Esophagus muscularis mucosa (tissue), 4 donors: ENCODE measurements around the gene CIC. TPM values are rescaled to one million over a fixed set of nuclear protein-coding genes. Genes with fewer than 3 reads are reported as not detected.

Experiments
- DNase-seq: peaks from one replicate; pipeline ENCODE4 v3.0.0-alpha.2; 2017; ENCODE audit errors: extremely low spot score
- H3K27ac ChIP-seq, 4 donors: fragments of 200-600 bp; sonication (generic); replicated peaks in 1 of 4; 1 replicate in 3 of 4; 2 replicates in 1 of 4; pipeline ENCODE4 v1.5.1; 2016 to 2019; ENCODE audit warnings: mild to moderate bottlenecking in 1 of 4
- H3K27me3 ChIP-seq, 4 donors: fragments of 200-600 bp; sonication (generic); one replicate each; pipeline versions ENCODE4 v1.5.1 to v1.6.0; 2016 to 2019
- H3K36me3 ChIP-seq, 4 donors: fragments of 200-600 bp; sonication (generic); one replicate each; pipeline ENCODE4 v1.5.1; 2016 to 2019
- H3K4me1 ChIP-seq, 4 donors: fragments of 200-600 bp; sonication (generic); one replicate each; pipeline ENCODE4 v1.5.1; 2016 to 2019
- H3K4me3 ChIP-seq, 4 donors: fragments of 200-600 bp; sonication (generic); 1 replicate in 2 of 4; 2 replicates in 2 of 4; pipeline ENCODE4 v1.5.1; 2016 to 2019; ENCODE audit warnings: mild to moderate bottlenecking in 4 of 4, moderate library complexity in 1 of 4
- H3K9me3 ChIP-seq, 4 donors: fragments of 200-600 bp; sonication (generic); 1 replicate in 3 of 4; 2 replicates in 1 of 4; pipeline ENCODE4 v1.5.1; 2016 to 2019
- CTCF ChIP-seq, 3 experiments: fragments of 200-600 bp in 2 of 3; fragments of 450-650 bp in 1 of 3; sonication (generic) in 2 of 3; IDR thresholded peaks; one replicate each; pipeline ENCODE4 v1.5.1; 2017 to 2019; ENCODE audit warnings: antibody characterized with exemption in 3 of 3, mild to moderate bottlenecking in 2 of 3, moderate library complexity in 1 of 3
- EP300 ChIP-seq: sonication (generic); formaldehyde crosslinking; IDR thresholded peaks from one replicate; pipeline ENCODE4 v1.6.1; 2017; ENCODE audit warnings: antibody characterized with exemption
- POLR2A ChIP-seq: fragments of 450-650 bp; IDR thresholded peaks from one replicate; pipeline ENCODE4 v1.6.1; 2017; ENCODE audit warnings: antibody characterized with exemption, moderate library complexity, mild to moderate bottlenecking, low read depth
- POLR2AphosphoS5 ChIP-seq, 2 donors: sonication (generic); formaldehyde crosslinking; IDR thresholded peaks; one replicate each; pipeline ENCODE4 v1.6.1; 2017; ENCODE audit warnings: antibody characterized with exemption in 2 of 2
- WGBS: methylation state at CpG from one replicate; pipeline ENCODE4 v1.1.5; 2018; 5-methylcytosine and 5-hydroxymethylcytosine counted together
- intact Hi-C: fragments of 100-400 bp; cut with DNase I; formaldehyde crosslinking; loops from one replicate; pipeline ENCODE4 v1.15.1; 2023
- total RNA-seq, 4 donors: library from RNA; depleted of rRNA; stranded (reverse); fragments of >200 nt; gene quantifications; one replicate each; pipeline versions ENCODE4 v1.1.0 to v1.2.1, GENCODE V29; 2016

CIC gene
- total RNA-seq, 4 donors from 2014 or later: 37.8 to 74.2 (median 56.3) TPM

GRCh38 chr19:42287827-42288107 is 18.7 kb downstream of the CIC start:
- peaks cover 32 to 49% (median 38%) of the 10 kb centered on the region in 4 donors for H3K4me1 ChIP-seq
- intact Hi-C loops: no loop called here
- H3K9me3 ChIP-seq: no peaks in the 10 kb centered on the region
- WGBS: 83% methylated on average over 10 of the region's 10 CpGs
- H3K4me3 ChIP-seq: no peak overlapping the region
- H3K36me3 ChIP-seq: peaks cover 43 to 61% (median 60%) of the 10 kb centered on the region in 4 donors
- TF ChIP-seq POLR2AphosphoS5 (IDR thresholded peaks at IDR 0.05): no peak
- TF ChIP-seq POLR2A: no peak
- no peak for TF ChIP-seq CTCF (IDR thresholded peaks at IDR 0.05)
- TF ChIP-seq EP300: no peak
- no peaks in the 10 kb centered on the region for H3K27me3 ChIP-seq
- H3K27ac ChIP-seq: peak overlapping the region in 1 of 4 donors; percentile 7
- no peak for DNase-seq

GRCh38 chr19:42288387-42288786 is 19.3 kb downstream of the CIC start:
- Histone ChIP-seq H3K9me3 (no peaks in the 10 kb centered on the region), H3K4me3 (no peak overlapping the region), H3K36me3 (peaks cover 49 to 67% (median 66%) of the 10 kb centered on the region in 4 donors), H3K27me3 (no peaks in the 10 kb centered on the region), H3K27ac (no peak overlapping the region), H3K4me1 (peaks cover 26 to 43% (median 32%) of the 10 kb centered on the region in 4 donors)
- WGBS: 100% methylated on average over 1 of the region's 4 CpGs
- DNase-seq: no peak
- no peak for TF ChIP-seq POLR2A
- intact Hi-C loops: no loop called here

- Histone ChIP-seq H3K4me3 (no peak overlapping the region), H3K27ac (no peak overlapping the region), H3K4me1 (peaks cover 25 to 41% (median 30%) of the 10 kb centered on the region in 4 donors), H3K9me3 (no peaks in the 10 kb centered on the region), H3K36me3 (peaks cover 55 to 73% (median 73%) of the 10 kb centered on the region in 4 donors), H3K27me3 (no peaks in the 10 kb centered on the region)
- intact Hi-C loops: no loop called here
- WGBS: 83% methylated on average over 7 of the region's 22 CpGs
- no peak for DNase-seq
- TF ChIP-seq EP300 (no peak), CTCF (IDR thresholded peaks at IDR 0.05) (no peak), POLR2AphosphoS5 (IDR thresholded peaks at IDR 0.05) (no peak), POLR2A (no peak)
These were observed 20.0 kb downstream of the CIC start for GRCh38 chr19:42288881-42289555.

GRCh38 chr19:42289556-42290041 is 20.5 kb downstream of the CIC start:
- H3K27me3 ChIP-seq: no peaks in the 10 kb centered on the region
- TF ChIP-seq POLR2A: no peak
- TF ChIP-seq EP300: no peak
- no peak for TF ChIP-seq CTCF (IDR thresholded peaks at IDR 0.05)
- no peak for TF ChIP-seq POLR2AphosphoS5 (IDR thresholded peaks at IDR 0.05)
- H3K4me3 ChIP-seq: no peak overlapping the region
- H3K4me1 ChIP-seq: peaks cover 24 to 39% (median 29%) of the 10 kb centered on the region in 4 donors
- intact Hi-C loops: no loop called here
- H3K9me3 ChIP-seq: no peaks in the 10 kb centered on the region
- no peak for DNase-seq
- H3K27ac ChIP-seq: no peak overlapping the region
- 78% methylated on average over 2 of the region's 8 CpGs for WGBS
- peaks cover 61 to 79% (median 79%) of the 10 kb centered on the region in 4 donors for H3K36me3 ChIP-seq

GRCh38 chr19:42290136-42290522 is 21.1 kb downstream of the CIC start:
- H3K4me3 ChIP-seq: no peak overlapping the region
- peaks cover 62 to 84% (median 84%) of the 10 kb centered on the region in 4 donors for H3K36me3 ChIP-seq
- no peaks in the 10 kb centered on the region for H3K27me3 ChIP-seq
- WGBS: 82% methylated on average over 11 of the region's 13 CpGs
- no peak for TF ChIP-seq CTCF (IDR thresholded peaks at IDR 0.05)
- no peak for TF ChIP-seq POLR2AphosphoS5 (IDR thresholded peaks at IDR 0.05)
- TF ChIP-seq EP300: no peak
- no peak for TF ChIP-seq POLR2A
- intact Hi-C loops: no loop called here
- H3K27ac ChIP-seq: no peak overlapping the region
- no peak for DNase-seq
- H3K4me1 ChIP-seq: peaks cover 19 to 34% (median 23%) of the 10 kb centered on the region in 4 donors
- no peaks in the 10 kb centered on the region for H3K9me3 ChIP-seq
